Measurements from ENCODE around the gene HCRTR1.

- no peak for TF ChIP-seq CTCF (IDR thresholded peaks at IDR 0.05)
- TF ChIP-seq ZFX (IDR thresholded peaks at IDR 0.05; ENCODE audit: borderline replicate concordance), result no peak
These were observed 31.3 kb downstream of the HCRTR1 start for GRCh38 chr1:31648641-31649357.
